ENCODE measurements around the gene RABGAP1L.

RABGAP1L gene

GRCh38 chr1:174953285-174954072, 794.2 kb downstream of the RABGAP1L start:
- H3K4me3 ChIP-seq (ENCODE audit: low read depth, low read length), result no peak overlapping the region

- H3K4me3 ChIP-seq (ENCODE audit: low read depth, low read length), result no peak overlapping the region
Observed at GRCh38 chr1:174954073-174954460, 794.7 kb downstream of the RABGAP1L start.

- H3K4me3 ChIP-seq (ENCODE audit: low read depth, low read length), result no peak overlapping the region
Observed at GRCh38 chr1:174954671-174955669, 795.6 kb downstream of the RABGAP1L start.

- no peak overlapping the region for H3K4me3 ChIP-seq (ENCODE audit: low read depth, low read length)
Observed at GRCh38 chr1:174956086-174956485, 796.8 kb downstream of the RABGAP1L start.

GRCh38 chr1:174956976-174957375, 797.7 kb downstream of the RABGAP1L start:
- H3K4me3 ChIP-seq (ENCODE audit: low read depth, low read length), result no peak overlapping the region

GRCh38 chr1:174957829-174958228, 798.5 kb downstream of the RABGAP1L start:
- no peak overlapping the region for H3K4me3 ChIP-seq (ENCODE audit: low read depth, low read length)

GRCh38 chr1:174958396-174958795, 799.1 kb downstream of the RABGAP1L start:
- no peak overlapping the region for H3K4me3 ChIP-seq (ENCODE audit: low read depth, low read length)

GRCh38 chr1:174960362-174960761, 801.0 kb downstream of the RABGAP1L start:
- no peak overlapping the region for H3K4me3 ChIP-seq (ENCODE audit: low read depth, low read length)

- H3K4me3 ChIP-seq (ENCODE audit: low read depth, low read length), result no peak overlapping the region
Observed at GRCh38 chr1:174963529-174964125, 804.3 kb downstream of the RABGAP1L start.

GRCh38 chr1:174964261-174964971, 805.1 kb downstream of the RABGAP1L start:
- no peak overlapping the region for H3K4me3 ChIP-seq (ENCODE audit: low read depth, low read length)

- H3K4me3 ChIP-seq (ENCODE audit: low read depth, low read length), result no peak overlapping the region
Observed at GRCh38 chr1:174964972-174965361, 805.6 kb downstream of the RABGAP1L start.

- H3K4me3 ChIP-seq (ENCODE audit: low read depth, low read length), result no peak overlapping the region
Observed at GRCh38 chr1:174965362-174966007, 806.2 kb downstream of the RABGAP1L start.

GRCh38 chr1:174966008-174966572, 806.8 kb downstream of the RABGAP1L start:
- H3K4me3 ChIP-seq (ENCODE audit: low read depth, low read length), result no peak overlapping the region

- no peak overlapping the region for H3K4me3 ChIP-seq (ENCODE audit: low read depth, low read length)
Observed at GRCh38 chr1:174967845-174968705, 808.8 kb downstream of the RABGAP1L start.

GRCh38 chr1:174968750-174969244, 809.5 kb downstream of the RABGAP1L start:
- H3K4me3 ChIP-seq (ENCODE audit: low read depth, low read length), result no peak overlapping the region

- H3K4me3 ChIP-seq (ENCODE audit: low read depth, low read length), result no peak overlapping the region
Observed at GRCh38 chr1:174969977-174970376, 810.7 kb downstream of the RABGAP1L start.

- H3K4me3 ChIP-seq (ENCODE audit: low read depth, low read length), result no peak overlapping the region
Observed at GRCh38 chr1:174971466-174971865, 812.1 kb downstream of the RABGAP1L start.

- H3K4me3 ChIP-seq (ENCODE audit: low read depth, low read length), result no peak overlapping the region
Observed at GRCh38 chr1:174971902-174972301, 812.6 kb downstream of the RABGAP1L start.

GRCh38 chr1:174974711-174975119, 815.4 kb downstream of the RABGAP1L start:
- no peak overlapping the region for H3K4me3 ChIP-seq (ENCODE audit: low read depth, low read length)
